Measurements from ENCODE around the gene TBX21. TPM values are rescaled to one million over a fixed set of nuclear protein-coding genes. Genes with fewer than 3 reads are reported as not detected.
"Not testable (repeated sequence)": the region's sequence is repeated elsewhere in the genome, so short reads cannot be mapped to it uniquely, and the experiment has no call there.

The TBX21 gene
- polyA plus RNA-seq, 1 donor = 0.08 TPM

DNA sequence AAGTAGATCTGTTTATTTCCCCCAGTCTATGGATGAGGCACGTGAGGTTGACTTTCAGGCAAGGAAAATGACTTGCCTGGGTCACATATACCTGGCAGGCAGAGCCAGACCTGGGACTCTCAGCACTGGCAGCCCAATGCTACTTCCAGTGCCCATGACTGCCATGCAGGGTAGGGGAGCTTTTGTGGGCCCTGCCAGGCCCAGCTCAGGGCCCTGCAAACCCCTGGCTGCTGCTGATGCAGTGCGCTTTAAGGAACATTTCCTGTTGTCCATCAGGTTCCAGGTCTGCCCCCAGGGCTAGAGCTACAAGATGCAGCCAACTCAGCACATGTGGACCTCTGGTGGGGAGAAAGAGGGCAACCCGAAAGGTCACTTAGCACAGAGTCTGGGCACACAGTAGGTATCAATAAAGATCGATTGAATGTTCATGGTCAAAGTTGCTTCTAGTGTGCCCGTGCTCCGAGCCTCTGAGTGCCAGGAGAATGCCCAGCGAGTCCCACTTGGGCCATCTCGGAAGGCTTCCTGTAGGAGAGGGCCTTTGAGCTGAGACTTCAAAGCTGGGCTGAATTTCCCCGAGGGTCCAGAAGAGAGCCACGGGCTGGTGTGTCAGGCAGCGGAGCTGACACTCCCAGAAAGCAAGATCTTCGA, 513 bp upstream of the TBX21 start:
- DNase-seq = no peak

DNA sequence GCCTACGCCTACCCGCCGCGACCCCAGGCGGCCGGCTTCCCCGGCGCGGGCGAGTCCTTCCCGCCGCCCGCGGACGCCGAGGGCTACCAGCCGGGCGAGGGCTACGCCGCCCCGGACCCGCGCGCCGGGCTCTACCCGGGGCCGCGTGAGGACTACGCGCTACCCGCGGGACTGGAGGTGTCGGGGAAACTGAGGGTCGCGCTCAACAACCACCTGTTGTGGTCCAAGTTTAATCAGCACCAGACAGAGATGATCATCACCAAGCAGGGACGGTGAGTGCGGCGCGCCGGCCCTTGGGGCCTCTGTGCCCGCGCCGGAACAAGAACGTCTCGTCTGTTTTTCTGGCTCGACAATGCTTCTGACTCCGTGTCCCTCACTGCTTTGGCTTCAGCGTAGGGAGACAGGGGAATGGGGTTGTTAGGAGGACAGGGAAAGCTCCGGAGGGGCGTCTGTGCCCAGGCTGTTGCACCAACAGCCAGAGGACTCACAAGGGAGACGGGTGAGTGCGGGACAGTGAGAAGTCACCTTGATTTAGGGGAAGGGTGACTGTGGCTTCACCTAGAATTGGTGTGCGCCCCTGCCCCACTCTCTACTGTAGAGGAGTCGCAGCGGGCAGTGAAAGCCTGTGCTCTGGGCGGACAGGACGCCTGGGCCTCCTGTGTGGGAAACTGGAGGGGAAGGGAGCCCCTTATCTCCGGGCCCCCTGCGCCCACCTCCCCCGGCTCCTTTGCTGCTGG, 806 bp downstream of the TBX21 start:
- no peak for DNase-seq

DNA sequence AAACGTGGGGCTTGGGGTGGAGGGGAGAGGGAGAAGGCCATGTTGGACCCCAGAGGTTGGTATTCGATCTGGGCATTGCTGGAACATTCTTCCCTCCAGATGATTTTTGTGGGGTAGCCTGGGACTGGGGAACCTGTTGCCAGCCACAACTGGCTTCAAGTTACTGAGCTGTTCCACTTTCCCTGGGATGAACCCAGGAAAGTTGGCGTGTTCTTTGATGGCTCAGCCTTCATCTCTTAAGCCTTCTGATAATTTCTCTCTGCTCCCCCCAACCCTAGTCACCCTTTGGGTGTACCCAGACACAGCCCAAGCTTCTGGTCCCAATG, 2.1 kb downstream of the TBX21 start:
- DNase-seq = no peak

DNA sequence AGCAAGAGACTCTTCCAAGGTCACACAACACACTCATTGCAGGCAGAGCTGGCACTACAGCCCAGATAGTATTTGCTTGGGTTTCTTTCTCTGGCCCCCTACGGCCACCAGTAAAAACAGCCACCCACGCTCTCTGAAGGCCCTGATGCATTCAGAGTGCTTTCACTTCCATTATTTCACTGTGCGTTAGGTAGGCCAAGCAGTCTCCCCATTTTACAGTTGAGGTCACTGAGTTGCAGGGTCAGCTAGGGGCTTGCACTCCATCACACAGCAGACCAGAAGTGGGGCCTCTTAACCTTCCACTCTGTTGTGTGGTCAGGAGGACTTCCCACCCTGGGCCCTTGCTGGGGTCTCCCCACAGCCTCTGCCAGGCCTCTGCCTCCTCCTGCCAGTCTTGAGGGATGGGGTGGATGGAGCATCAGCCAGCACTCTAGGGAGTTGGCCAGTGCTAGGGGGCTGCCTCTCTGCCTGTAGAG, 2.5 kb downstream of the TBX21 start:
- DNase-seq = no peak

- no peak for DNase-seq
Observed at GRCh38 chr17:47736501-47737495, 3.8 kb downstream of the TBX21 start.

- DNase-seq = no peak
Observed at GRCh38 chr17:47738178-47738577, 5.1 kb downstream of the TBX21 start.

GRCh38 chr17:47739150-47739549, 6.1 kb downstream of the TBX21 start:
- DNase-seq = no peak

- DNase-seq = not testable (repeated sequence)
Observed at GRCh38 chr17:47739945-47740344, 6.9 kb downstream of the TBX21 start.

GRCh38 chr17:47741109-47741792, 8.2 kb downstream of the TBX21 start:
- no peak for DNase-seq

GRCh38 chr17:47741793-47742145, 8.7 kb downstream of the TBX21 start:
- DNase-seq = no peak

- DNase-seq = no peak
Observed at GRCh38 chr17:47742319-47743181, 9.5 kb downstream of the TBX21 start.

DNA sequence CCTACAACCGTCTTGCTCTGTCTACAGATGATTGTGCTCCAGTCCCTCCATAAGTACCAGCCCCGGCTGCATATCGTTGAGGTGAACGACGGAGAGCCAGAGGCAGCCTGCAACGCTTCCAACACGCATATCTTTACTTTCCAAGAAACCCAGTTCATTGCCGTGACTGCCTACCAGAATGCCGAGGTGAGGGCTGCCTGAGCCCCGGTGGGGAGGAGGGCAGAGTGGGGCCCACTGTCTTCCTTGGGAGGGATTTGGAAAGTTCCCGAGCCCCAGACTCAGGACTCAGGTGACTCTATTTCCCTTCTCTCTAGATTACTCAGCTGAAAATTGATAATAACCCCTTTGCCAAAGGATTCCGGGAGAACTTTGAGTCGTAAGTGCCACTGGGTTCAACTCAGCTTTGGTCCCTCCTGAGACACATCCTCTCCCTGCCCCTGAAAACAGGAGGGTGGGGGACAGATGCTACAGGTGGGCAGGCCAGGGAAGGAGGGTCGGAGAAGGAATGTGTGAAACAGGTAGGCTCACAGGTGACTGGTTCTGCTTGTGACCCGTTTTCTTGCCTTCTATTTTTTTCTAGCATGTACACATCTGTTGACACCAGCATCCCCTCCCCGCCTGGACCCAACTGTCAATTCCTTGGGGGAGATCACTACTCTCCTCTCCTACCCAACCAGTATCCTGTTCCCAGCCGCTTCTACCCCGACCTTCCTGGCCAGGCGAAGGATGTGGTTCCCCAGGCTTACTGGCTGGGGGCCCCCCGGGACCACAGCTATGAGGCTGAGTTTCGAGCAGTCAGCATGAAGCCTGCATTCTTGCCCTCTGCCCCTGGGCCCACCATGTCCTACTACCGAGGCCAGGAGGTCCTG, 11.4 kb downstream of the TBX21 start:
- DNase-seq = no peak

GRCh38 chr17:47745037-47745380, 12.0 kb downstream of the TBX21 start:
- DNase-seq = no peak

- no peak for DNase-seq
Observed at GRCh38 chr17:47751471-47751870, 18.4 kb downstream of the TBX21 start.

GRCh38 chr17:47757386-47757785, 24.4 kb downstream of the TBX21 start:
- DNase-seq = no peak

DNA sequence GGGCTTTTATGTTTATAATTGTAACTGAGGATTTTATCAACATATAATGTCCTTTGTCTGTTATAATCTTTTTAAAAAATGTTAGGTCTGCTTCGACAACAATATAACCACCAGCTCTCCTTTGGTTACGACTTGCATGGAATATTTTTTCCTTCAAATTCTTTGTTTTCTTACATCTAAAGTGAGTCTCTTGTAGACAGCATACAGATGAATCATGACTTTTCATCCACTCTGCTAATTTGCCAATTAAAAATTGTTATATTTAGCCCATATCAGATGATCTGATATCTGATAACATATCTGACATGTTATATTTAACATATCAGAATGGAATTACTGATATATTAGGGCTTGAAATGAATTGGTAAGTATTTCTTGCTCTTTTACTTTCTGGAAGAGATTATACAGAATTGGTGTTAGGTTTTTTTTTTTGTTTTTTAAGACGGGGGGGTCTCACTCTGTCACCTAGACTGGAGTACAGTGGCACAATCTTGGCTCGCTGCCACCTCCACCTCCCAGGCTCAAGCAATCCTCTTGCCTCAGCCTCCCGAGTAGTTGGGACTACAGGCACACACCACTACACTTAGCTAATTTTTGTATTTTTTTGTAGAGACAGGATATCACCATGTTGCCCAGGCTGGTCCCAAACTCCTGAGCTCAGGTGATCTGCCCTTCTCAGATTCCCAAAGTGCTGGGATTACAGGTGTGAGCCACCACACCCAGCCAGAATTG, 27.5 kb downstream of the TBX21 start:
- no peak for DNase-seq

DNA sequence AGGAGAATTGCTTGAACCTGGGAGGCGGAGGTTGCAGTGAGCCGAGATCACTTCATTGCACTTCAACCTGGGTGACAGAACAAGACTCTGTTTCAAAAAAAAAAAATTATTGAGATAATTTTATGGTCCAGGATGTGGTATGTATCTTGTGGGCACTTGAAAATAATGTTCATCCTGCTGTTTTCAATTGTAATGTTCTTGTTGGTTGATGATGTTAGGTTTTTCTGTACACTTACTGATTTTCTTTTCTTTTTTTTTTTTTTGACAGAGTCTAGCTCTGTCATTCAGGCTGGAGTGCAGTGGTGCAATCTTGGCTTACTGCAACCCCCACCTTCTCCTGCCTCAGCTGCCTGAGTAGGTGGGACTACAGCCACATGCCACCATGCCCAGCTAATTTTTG, 29.7 kb downstream of the TBX21 start:
- DNase-seq = no peak

DNA sequence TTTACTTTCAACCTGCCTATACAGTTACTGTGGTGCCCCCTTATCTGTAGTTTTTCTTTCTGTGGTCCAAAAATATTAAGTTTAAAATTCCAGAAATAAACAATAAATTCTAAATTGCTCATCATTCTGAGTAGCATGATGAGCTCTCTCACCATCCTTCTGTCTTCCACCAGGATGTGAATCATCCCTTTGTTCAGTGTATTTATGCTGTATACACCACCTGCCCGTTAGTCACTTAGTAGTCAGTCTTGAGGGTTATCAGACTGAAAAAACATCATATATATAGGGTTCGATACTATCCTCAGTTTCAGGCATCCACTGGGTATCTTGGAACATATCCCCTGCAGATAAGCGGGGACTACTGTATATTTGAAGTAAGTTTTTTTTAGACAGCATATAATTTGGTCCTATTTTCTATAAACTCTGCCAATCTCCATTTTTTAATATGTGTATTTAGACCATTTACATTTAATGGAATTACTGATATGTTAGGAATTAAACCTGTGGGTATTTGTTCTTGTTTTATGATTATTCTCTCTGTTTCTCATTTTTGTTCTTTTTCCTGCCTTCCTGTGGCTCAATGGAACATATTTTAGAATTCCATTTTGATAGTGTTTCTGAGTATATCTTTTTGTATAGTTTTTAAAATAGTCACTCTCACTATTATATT, 31.0 kb downstream of the TBX21 start:
- DNase-seq = no peak

DNA sequence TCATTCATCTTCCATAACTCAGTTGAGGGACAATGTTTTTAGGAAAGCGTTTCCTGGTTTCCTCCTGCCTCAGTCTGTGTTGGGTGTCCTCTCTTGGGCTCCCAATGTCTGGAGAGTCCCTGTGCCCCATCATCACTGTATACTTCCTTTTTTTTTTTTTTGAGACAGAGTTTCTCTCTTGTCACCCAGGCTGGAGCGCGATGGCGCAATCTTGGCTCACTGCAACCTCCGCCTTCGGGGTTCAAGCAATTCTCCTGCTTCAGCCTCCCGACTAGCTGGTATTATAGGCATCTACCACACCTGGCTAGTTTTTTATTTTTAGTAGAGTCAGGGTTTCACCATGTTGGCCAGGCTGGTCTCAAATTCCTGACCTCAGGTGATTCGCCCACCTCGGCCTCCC, 40.6 kb downstream of the TBX21 start:
- not testable (repeated sequence) for DNase-seq

All from left kidney (tissue), 2 donors.